Activated CD8-positive, alpha-beta memory T cell treated with anti-CD3 and anti-CD28 coated beads for 1 hour (primary cell): ENCODE data around the gene FLVCR2.
A peak's percentile ranks its signal among the peaks of the same experiment; 100 is the strongest.
"Not testable (repeated sequence)": the region's sequence is repeated elsewhere in the genome, so short reads cannot be mapped to it uniquely, and the experiment has no call there.

Source experiments
- DNase-seq, 2 donors: peaks; one replicate each; pipeline ENCODE4 v3.0.0-alpha.2; 2020; ENCODE audit warnings: low read depth in 1 of 2; ENCODE audit errors: extremely low read depth in 1 of 2

Gene FLVCR2

GRCh38 chr14:75660630-75661498, 82.4 kb downstream of the FLVCR2 start, which contains the start of the genes ERG28 and TTLL5:
Gene ERG28 (minus strand): TSS chr14:75660876. CDS start chr14:75657502, 3,374 bp downstream.
Gene TTLL5 (plus strand): TSS chr14:75661246. CDS start chr14:75663150, 1,904 bp downstream.
- DNase-seq: peak; percentile 88 to 91

DNA sequence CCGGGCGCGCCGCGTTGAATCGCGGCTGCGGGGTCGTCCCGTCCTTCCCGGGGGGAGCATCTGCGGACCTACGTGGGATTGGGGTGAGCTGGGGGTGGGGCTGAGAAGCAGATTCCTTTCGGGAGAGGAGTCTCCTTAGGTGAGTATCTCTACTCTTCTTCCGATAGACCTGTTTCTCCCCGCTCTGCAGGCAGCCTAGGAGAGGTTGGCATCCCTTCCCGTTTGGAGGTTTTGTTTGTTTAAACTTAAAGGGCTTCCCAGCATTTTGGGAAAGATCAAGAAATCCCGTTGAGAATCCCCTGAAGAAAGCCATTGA, 83.0 kb downstream of the FLVCR2 start:
- no peak for DNase-seq

GRCh38 chr14:75662966-75663365, 84.5 kb downstream of the FLVCR2 start:
- DNase-seq: no peak

DNA sequence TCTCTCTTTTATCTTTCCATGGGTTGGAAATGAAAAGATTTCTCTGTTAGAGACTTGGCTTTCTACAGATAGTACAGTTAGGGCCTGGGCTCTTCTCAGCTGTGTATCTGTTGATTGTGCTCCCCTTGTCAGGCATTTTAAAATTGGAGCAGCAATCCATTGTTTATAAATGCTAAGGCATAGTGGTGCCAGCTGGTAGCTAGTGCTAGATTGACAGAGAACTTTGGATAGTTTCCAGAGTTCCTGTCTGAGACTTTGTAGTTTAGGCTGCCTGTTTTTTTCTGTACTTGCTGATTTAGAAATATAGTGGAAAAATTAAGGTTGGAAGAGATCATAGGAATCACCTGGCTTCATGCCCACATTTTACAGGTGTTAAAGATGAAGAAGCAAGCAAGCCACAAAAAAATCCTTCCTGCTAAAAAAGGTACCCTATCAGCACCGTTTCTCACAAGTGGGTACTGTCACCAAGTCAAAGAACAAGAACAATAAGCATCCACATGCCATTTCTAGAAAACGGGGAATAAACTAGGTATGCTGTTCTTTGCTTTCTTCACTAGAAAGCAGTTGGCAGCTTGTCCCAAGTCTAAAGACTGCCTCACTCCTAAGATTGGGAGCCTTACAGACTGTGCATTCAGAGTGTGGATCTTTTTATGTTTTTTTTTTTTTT, 88.8 kb downstream of the FLVCR2 start:
- no peak for DNase-seq

DNA sequence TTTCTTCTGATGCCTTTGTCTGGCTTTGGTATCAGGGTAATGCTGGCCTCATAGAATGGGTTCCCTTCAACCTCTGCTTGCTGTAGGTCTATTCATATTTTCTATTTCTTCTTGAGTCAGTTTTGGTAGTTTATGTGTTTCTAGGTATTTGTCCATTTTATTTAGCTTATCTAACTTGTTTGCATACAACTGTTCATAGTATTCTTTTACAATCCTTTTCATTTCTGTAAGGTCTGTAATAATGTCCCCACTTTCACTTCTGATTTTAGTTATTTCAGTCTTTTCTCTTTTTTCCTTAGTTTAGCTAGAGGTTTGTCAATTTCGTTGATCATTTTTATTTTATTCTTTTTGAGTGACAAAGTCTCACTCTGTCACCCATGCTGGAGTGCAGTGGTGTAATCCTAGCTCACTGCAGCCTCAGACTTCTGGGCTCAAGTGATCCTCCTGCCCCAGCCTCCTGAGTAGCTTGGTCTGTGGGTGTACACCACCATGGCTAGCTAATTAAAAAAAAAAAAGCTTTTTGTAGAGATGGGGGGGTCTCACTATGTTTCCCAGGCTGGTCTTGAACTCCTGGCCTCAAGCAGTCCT, 94.3 kb downstream of the FLVCR2 start:
- no peak for DNase-seq

DNA sequence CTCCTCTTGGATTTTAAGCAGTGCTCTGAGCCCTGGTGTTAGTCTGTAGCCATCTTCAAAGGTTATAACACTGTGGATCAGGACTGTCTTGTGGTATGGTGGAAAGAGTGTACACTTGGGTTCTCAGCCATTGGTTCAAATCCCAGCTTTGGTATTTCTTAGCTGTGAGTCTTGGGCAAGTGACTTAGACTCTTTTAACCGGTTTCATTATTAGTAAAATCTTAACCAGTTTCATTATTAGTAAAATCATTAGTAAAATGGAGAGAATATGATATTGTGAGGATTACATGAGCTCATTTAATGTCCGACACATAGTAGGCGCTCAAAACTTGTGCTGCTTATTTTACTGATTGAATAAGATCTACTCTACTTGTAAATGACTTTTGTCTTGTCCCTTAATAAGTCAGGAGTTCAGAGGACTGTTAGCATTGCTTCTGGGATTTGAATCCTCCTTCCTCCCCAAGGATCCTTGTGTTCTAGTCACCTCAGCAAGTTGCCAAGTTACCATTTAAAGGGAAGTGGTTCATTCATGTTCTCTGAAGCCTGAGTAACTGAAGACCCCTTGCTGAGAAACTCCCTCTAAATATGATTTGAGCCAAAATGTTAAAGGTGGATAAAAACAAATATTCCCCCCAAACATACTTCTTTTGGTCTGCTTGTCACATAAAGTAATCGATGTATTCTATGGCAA, 95.1 kb downstream of the FLVCR2 start:
- no peak for DNase-seq

DNA sequence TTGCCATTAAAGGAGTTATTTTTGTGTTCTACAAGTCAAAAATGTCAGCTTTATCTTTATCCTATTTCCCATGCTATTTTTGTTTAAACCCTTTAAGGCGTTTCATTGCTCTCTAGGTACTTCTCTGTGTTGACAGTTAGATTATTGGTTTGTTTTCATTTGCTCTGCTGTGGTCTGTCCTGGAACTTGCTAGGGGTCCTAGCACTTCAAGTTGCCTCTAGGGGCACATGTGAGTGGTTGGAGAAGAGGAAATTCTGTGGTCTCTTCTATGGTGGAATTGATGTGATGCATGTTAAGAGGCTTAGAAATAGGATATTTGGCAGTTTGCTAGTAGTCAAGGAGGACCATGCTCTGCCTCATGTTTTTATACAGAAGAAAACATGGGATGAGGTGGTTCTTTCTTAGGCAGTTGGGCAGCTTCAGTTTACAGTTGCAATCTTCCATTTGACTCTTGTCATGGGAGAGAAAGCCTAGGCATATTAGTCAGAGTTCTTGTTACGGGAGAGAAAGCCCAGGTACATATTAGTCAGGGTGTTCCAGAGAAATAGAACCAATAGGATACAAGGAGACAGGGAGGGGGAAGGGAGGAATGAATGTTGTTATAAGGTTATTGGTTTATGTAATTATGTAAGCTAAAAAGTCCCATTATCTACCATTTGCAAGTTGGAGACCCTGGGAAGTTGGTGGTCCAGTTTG, 97.0 kb downstream of the FLVCR2 start:
- no peak for DNase-seq

DNA sequence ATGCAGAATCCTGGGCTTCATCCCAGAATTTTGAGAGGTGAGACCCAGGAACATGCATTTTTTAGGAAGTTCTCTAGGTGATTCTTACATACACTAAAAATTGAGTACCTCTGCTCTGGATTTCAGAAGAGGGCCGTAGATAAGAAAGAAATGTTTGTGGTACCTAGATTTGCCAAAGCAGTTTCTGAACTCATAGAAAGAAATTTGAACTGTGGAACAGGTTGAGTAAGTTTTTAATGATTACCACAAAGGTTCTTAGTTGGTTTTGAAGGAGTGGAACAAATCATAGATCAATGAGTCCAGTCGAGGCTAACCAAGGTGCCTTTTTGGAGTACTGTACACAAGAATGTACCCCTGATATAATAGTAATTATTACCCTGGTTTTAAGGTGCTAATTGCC, 107.5 kb downstream of the FLVCR2 start:
- DNase-seq: no peak

DNA sequence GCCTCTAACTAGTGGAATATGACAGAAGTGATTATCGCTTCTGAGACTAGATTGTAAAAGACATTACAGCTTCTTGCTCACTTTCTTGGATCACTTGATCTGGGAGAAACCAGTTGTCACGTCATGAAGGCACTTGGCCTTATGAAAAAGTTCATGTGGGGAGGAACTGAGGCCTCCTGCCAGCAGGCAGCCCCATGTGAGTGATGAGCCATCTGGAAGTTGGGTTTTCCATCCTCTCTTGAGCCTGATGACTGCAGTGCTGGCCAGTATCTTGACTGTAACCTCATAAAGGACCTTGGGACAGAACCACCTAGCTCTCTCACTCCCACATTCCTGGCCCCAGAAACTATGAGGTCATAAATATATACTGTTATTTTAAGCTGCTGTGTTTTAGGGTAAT, 110.6 kb downstream of the FLVCR2 start:
- DNase-seq: no peak

DNA sequence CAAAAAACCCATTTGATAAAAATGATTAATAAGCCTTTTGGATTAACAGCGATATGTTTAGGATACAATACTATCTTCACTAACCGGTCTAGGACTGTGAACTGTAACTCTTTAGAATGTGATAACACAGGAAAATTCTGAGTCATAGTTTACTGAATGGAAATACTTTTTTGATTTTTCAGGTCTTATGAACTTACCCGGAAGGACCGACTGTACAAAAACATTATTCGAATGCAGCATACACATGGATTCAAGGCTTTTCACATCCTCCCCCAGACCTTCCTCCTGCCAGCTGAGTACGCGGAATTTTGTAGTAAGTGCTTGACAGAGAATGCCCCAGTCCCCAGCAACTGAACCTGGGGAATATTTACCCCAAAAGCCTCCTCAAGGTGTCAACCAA, 111.6 kb downstream of the FLVCR2 start:
- DNase-seq: no peak

DNA sequence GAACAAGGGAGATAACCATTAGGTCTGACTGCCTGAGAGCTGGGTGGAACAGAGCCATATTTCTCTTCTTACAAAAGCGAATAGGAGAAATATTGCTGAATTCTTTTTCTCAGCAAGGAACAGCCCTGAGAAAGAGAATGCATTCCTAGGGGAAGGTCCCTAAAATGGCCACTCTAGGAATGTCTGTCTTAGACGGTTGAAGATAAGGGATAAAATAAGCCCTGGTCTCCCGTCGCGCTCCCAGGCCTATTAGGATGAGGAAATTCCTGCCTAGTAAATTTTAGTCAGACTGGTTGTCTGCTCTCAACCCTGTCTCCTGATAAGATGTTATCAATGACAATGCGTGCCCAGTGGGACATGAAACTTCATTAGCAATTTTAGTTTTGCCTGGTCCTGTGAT, 116.6 kb downstream of the FLVCR2 start:
- DNase-seq: not testable (repeated sequence)

DNA sequence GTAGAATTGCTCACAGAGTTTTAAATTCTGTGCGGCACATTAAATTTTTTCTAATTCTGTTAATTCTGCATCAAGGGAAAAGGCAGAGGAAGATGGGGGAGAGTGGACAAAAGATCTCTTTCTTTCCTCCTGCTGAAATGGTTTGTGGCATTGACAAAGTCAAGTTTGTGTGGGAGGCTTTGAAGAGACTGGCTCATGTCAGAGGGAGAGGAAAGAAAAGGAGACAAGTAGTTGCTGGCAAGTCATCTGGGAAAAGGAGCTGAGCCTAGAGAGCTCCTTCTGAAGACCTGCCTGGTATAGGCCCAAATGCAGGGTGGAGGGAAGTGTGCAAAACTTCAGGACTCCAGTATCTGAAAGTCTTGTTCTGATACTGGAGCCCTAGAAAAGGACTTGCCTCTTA, 119.0 kb downstream of the FLVCR2 start:
- no peak for DNase-seq
